ENCODE measurements around the gene RPL36.

DNA sequence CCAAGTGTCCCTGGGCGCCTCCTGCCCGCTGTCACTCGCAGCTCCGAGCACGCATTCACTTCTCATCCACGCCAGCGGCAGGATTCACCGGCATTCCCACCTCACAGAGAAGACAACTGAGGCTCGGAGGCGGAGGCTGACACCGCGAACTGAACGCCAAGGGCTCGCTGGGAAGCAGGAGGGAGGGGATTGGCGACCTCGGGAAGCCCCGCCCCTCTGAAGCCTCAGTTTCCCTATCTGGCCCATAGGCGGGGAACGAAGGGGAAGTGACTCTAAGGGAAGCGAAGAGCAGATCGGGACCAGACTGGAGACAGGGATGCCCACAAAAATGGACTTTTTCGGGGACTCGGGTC lies 10.0 kb upstream of the RPL36 start:
- TF ChIP-seq, protein P1, sequence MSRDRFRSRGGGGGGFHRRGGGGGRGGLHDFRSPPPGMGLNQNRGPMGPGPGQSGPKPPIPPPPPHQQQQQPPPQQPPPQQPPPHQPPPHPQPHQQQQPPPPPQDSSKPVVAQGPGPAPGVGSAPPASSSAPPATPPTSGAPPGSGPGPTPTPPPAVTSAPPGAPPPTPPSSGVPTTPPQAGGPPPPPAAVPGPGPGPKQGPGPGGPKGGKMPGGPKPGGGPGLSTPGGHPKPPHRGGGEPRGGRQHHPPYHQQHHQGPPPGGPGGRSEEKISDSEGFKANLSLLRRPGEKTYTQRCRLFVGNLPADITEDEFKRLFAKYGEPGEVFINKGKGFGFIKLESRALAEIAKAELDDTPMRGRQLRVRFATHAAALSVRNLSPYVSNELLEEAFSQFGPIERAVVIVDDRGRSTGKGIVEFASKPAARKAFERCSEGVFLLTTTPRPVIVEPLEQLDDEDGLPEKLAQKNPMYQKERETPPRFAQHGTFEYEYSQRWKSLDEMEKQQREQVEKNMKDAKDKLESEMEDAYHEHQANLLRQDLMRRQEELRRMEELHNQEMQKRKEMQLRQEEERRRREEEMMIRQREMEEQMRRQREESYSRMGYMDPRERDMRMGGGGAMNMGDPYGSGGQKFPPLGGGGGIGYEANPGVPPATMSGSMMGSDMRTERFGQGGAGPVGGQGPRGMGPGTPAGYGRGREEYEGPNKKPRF (IDR thresholded peaks at IDR 0.05; ENCODE audit: low read depth, low read length) = no peak
- TF ChIP-seq KLF13 (tag; IDR thresholded peaks at IDR 0.05; ENCODE audit: borderline replicate concordance, low read depth) = no peak; the same call in 1 of the 2 replicates
- TF ChIP-seq POLR2A (conservative IDR thresholded peaks at IDR 0.05) = no peak; the same call in 1 of the 2 replicates
- TF ChIP-seq, protein P2, sequence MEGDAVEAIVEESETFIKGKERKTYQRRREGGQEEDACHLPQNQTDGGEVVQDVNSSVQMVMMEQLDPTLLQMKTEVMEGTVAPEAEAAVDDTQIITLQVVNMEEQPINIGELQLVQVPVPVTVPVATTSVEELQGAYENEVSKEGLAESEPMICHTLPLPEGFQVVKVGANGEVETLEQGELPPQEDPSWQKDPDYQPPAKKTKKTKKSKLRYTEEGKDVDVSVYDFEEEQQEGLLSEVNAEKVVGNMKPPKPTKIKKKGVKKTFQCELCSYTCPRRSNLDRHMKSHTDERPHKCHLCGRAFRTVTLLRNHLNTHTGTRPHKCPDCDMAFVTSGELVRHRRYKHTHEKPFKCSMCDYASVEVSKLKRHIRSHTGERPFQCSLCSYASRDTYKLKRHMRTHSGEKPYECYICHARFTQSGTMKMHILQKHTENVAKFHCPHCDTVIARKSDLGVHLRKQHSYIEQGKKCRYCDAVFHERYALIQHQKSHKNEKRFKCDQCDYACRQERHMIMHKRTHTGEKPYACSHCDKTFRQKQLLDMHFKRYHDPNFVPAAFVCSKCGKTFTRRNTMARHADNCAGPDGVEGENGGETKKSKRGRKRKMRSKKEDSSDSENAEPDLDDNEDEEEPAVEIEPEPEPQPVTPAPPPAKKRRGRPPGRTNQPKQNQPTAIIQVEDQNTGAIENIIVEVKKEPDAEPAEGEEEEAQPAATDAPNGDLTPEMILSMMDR (IDR thresholded peaks at IDR 0.05 in 2 of 3, conservative IDR thresholded peaks at IDR 0.05 in 1 of 3; ENCODE audit: insufficient read depth in 2 of 3, low read depth in 1 of 3, low read length in 3 of 3) = no peak
- no peak for TF ChIP-seq HNRNPUL1 (IDR thresholded peaks at IDR 0.05; ENCODE audit: low read length)
- TF ChIP-seq ZNF274 (IDR thresholded peaks at IDR 0.05; ENCODE audit: borderline replicate concordance, low read depth, low read length) = no peak
- no peak for TF ChIP-seq KHSRP (IDR thresholded peaks at IDR 0.05)
- TF ChIP-seq, protein P3, sequence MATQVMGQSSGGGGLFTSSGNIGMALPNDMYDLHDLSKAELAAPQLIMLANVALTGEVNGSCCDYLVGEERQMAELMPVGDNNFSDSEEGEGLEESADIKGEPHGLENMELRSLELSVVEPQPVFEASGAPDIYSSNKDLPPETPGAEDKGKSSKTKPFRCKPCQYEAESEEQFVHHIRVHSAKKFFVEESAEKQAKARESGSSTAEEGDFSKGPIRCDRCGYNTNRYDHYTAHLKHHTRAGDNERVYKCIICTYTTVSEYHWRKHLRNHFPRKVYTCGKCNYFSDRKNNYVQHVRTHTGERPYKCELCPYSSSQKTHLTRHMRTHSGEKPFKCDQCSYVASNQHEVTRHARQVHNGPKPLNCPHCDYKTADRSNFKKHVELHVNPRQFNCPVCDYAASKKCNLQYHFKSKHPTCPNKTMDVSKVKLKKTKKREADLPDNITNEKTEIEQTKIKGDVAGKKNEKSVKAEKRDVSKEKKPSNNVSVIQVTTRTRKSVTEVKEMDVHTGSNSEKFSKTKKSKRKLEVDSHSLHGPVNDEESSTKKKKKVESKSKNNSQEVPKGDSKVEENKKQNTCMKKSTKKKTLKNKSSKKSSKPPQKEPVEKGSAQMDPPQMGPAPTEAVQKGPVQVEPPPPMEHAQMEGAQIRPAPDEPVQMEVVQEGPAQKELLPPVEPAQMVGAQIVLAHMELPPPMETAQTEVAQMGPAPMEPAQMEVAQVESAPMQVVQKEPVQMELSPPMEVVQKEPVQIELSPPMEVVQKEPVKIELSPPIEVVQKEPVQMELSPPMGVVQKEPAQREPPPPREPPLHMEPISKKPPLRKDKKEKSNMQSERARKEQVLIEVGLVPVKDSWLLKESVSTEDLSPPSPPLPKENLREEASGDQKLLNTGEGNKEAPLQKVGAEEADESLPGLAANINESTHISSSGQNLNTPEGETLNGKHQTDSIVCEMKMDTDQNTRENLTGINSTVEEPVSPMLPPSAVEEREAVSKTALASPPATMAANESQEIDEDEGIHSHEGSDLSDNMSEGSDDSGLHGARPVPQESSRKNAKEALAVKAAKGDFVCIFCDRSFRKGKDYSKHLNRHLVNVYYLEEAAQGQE (IDR thresholded peaks at IDR 0.05; ENCODE audit: borderline replicate concordance) = no peak
- TF ChIP-seq, protein P3 (CRISPR knock-in tag; IDR thresholded peaks at IDR 0.05; ENCODE audit: low read depth) = no peak
- TF ChIP-seq FOXK2 (conservative IDR thresholded peaks at IDR 0.05 in 1 of 2, IDR thresholded peaks at IDR 0.05 in 1 of 2; ENCODE audit: low read depth in 2 of 2) = no peak
- TF ChIP-seq RFX5 (IDR thresholded peaks at IDR 0.05; ENCODE audit: low read depth, low read length) = no peak
- TF ChIP-seq U2AF2 (optimal IDR thresholded peaks at IDR 0.05; ENCODE audit: low read depth, low read length) = no peak

Data from K562 (cell line).